ENCODE results near the gene SLC29A2.

DNA sequence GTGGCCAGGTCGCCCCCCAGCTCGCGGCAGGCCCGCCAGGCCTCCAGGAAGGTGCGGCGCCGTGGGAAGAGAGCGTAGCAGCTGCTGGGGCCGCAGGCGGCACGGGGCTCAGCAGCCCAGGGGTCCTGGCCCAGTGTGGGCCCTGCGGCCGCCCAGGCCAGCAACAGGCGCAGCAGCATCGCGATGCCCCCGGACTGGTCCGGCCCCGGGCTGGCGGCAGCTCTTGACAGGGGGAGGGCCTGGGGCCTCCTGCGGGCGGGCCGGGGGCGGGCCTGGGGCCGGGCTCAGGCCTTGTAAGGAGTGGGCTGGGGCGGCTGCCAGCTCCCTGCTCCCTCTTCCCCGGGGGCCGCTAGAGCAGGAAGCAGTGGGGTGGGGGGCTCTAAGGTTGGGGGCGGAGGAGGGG is 54.7 kb downstream of the SLC29A2 start, which contains the start of gene CD248:
- TF ChIP-seq, protein P1, sequence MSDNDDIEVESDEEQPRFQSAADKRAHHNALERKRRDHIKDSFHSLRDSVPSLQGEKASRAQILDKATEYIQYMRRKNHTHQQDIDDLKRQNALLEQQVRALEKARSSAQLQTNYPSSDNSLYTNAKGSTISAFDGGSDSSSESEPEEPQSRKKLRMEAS (IDR thresholded peaks at IDR 0.05), result no peak
- TF ChIP-seq, protein P2, sequence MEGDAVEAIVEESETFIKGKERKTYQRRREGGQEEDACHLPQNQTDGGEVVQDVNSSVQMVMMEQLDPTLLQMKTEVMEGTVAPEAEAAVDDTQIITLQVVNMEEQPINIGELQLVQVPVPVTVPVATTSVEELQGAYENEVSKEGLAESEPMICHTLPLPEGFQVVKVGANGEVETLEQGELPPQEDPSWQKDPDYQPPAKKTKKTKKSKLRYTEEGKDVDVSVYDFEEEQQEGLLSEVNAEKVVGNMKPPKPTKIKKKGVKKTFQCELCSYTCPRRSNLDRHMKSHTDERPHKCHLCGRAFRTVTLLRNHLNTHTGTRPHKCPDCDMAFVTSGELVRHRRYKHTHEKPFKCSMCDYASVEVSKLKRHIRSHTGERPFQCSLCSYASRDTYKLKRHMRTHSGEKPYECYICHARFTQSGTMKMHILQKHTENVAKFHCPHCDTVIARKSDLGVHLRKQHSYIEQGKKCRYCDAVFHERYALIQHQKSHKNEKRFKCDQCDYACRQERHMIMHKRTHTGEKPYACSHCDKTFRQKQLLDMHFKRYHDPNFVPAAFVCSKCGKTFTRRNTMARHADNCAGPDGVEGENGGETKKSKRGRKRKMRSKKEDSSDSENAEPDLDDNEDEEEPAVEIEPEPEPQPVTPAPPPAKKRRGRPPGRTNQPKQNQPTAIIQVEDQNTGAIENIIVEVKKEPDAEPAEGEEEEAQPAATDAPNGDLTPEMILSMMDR (IDR thresholded peaks at IDR 0.05; ENCODE audit: low read depth, low read length, missing input control), result no peak
- TF ChIP-seq RXRA (IDR thresholded peaks at IDR 0.05) (no peak), HNF4A (conservative IDR thresholded peaks at IDR 0.05) (no peak), TAF1 (conservative IDR thresholded peaks at IDR 0.05) (no peak), YY1 (IDR thresholded peaks at IDR 0.05) (no peak), GABPA (IDR thresholded peaks at IDR 0.05 in 1 of 2, conservative IDR thresholded peaks at IDR 0.05 in 1 of 2) (no peak), RAD21 (IDR thresholded peaks at IDR 0.05) (no peak)
- TF ChIP-seq, protein P3, sequence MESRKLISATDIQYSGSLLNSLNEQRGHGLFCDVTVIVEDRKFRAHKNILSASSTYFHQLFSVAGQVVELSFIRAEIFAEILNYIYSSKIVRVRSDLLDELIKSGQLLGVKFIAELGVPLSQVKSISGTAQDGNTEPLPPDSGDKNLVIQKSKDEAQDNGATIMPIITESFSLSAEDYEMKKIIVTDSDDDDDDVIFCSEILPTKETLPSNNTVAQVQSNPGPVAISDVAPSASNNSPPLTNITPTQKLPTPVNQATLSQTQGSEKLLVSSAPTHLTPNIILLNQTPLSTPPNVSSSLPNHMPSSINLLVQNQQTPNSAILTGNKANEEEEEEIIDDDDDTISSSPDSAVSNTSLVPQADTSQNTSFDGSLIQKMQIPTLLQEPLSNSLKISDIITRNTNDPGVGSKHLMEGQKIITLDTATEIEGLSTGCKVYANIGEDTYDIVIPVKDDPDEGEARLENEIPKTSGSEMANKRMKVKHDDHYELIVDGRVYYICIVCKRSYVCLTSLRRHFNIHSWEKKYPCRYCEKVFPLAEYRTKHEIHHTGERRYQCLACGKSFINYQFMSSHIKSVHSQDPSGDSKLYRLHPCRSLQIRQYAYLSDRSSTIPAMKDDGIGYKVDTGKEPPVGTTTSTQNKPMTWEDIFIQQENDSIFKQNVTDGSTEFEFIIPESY (IDR thresholded peaks at IDR 0.05), result no peak

Data from liver (tissue), 3 donors.